SKM-1 treated with dmso at 0.1 percent for 144 hours (cell line): ENCODE measurements around the gene GSG1L.

Experiments used
- DNase-seq: peaks from one replicate; lab custom pipeline; 2025; ENCODE audit not compliant: unreplicated experiment; lab: John Stamatoyannopoulos, UW

The GSG1L gene

DNA sequence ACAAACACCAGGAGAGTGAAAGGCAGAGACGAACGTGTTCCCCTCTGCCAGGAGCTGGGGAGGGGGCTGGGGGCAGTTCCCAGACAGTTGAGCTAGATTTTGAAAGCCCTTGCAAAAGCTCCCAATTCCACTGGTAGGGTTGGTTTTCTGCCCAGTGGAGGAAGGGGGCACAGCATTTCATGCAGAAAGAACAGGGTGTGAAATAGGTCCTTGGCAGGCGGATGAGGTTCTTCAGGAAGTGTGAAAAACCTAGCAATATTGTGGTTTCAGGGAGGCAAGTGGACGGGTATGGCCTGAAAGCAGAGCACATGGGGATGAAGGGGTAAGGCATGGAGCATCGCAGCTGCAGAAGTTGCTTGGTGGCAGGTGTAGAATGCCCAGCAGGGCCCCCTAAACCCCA, 265.3 kb downstream of the GSG1L start:
- no peak for DNase-seq

DNA sequence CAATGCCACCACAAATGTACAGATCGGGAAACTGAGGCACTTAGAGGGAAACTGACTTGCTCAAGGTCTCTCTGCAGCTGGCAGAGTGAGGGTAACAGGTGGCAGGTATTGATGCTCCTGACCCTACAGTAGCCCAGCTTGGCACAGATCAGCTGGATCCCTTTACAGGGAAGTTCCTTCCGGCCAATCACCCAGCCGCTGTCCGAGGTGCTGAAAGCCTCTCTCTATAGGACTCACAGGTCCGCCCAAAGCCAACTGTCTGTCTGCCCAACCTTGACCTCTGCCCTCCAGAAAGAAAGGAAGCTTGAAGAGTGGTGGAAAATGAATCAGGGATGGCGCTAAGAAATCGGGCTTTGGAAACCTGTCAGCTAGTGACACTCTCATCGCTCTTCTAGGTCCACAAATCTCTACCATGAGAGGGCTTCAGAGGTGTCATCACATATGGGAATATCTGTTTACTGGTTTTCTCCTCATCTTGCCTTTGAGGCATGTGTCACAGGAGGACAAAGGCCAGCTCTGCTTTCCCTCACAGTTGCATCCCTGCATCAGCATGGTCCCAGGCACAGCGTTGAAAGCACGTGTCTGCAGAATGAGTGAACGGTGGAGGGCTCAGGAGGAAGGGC, 267.4 kb downstream of the GSG1L start:
- DNase-seq, result no peak

DNA sequence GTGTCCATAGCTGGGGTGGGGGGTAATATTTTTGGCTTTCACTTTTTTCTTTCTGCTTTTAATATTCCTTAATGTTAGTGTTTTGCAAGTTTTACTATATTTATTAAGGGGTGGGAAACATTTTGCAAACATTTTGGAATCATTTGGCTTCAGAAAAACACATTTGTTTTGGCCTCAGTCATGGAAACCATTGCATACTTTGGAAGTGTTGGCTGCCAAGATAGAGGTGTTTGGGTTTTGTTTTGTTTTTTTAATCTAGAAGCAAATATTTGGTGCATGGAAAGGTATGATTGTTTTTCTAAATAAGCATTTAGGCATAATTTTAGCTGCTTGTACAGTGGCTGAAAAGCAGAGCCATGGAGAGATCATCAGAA, 270.3 kb downstream of the GSG1L start:
- DNase-seq, result no peak

DNA sequence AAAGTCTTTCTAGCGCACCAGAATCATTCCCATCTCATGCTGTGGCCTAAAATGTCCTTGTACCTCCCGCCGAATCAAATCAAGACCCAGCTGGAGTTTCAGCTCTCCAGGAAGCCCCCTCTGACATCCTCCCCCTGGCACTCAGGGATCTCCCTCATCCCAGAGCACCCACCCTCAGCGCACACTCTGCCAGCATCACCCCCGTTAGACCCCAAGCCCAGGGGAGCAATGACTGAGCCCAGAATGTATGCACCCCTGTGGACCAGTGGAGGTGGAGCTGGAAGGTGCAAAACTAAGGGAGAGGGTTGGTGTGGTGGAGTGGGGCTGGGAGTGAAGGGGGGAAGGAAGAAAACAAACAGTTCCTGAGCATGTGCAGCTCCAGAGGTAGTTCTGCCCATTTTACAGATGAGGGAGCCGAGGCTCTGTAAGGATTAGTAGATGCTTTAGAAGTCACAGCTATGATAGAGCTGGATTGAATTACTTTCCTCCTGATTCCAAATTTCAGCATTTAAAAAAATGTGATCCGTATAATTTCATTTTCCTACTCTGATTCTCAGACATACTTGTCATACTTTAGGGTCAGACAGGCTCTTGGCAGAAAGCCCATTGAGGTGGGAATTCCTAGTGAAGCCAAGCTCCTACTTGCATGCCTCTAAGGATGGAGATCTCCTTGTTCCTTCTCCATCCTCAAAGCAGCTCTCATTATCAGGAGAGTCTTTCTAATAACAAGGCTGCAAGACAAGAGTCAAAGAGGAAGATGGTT, 270.8 kb downstream of the GSG1L start:
- DNase-seq, result no peak

DNA sequence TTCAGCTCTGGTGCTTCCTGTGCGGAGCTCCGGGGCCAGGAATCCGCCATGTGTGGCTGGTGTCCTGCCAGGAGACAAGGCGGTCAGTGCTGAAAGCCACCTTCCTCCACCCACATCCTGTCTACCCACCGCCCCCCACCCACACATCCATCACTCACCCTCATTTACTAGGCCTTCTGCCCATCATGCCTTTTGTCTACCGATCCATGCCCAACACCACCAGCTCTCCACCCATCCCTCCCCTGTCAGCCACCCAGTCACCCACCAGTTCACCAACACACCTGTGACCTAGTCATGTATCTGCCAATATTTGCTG, 272.2 kb downstream of the GSG1L start:
- no peak for DNase-seq

DNA sequence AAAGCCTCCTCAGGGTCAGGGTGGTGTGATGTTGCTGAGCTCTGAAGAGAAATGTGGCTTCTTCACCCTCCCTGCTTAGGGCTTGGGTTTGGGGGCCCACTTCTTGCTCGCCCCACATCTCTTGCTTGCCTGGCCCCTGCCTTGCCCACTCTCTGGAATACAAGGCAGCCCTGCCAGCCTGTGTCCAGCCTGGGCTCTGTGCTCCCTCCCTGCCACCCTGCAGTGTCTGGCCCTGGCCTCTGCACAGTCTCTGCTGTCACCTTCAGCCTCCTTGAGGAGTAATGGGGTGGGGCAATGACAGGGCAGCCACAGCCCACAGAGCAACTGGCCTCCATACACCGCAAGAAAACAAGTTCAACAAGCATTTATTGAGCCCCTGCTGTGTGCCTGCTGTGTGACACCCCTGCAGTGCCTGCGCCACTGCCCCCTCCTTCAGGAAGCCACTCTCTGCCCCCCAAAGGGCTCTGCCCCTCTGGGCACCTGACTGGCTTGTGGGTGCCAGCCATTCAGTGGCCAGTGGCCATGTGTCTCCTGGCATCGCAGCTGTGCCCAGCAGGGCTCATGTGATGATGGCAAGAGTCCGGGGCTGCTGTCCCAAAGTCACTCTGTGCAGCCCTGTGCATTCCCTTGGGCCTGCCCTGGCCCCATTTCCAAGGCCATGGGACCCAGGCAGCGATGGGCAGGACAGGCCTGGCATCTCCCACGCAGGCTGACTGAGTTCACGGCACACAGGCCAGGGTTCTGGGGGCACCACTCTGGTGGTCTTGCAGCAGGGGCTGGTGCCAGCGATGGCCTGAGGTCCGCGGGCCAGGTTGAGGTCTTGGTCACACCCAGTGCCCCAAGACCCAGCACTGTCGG, 272.7 kb downstream of the GSG1L start:
- no peak for DNase-seq

DNA sequence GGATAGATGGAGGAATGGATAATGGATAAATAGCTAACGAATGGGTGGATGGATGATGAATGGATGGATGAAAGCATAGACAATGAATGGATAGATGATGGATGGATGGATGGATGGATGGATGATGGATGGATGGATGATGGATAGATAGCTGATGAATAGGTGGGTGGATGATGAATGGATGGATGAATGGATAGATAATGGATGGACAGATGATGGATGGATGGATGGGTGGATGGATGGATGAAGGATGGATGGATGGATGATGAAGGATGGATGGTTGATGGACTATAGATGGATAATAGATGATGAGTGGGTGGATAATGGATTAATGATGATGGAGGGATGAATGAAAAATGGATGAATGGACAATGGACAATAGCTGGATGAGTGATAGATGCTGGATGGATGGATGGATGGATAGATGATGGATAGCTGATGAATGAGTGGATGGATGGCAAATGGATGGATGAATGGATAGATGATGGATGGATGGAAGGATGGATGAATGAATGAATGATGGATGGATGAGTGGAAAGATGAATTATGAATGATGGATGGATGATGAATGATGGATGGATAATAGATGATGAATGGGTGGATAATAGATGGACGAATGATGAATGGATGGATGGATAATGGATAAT, 273.8 kb downstream of the GSG1L start:
- no peak for DNase-seq

DNA sequence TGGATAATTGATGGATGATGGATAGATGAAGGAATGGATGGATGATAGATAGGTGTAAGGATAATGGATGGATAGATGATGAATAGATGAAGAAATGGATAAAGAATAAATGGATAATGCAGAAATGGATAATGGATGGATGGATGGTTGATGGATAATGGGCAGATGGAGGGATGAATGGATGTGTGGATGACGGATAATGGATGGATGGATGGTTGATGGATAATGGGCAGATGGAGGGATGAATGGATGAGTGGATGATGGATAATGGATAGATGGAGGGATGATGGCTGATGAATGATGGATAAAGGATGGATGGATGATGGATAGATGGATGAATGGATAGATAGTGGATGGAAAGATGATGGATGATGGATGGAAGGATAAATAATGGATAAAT, 274.4 kb downstream of the GSG1L start:
- DNase-seq, result no peak

DNA sequence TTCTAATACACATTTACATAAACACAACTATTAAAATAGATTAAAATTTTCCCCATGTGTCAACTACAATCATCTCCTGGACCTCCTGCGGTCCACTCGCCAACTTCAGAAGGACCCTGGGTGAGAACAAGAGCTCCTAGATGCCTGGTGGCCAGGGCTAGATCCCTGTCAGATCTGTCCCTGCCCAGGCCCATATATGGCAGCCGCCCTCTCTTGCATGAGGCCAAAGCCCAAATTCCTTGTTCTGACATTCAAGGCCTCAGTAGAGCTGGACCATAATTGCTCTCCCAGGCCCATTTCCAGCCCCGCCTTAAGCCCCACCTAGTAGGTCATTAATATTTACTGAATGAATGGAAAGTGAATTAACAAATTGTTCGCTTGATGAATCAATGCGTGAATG, 275.8 kb downstream of the GSG1L start:
- no peak for DNase-seq

DNA sequence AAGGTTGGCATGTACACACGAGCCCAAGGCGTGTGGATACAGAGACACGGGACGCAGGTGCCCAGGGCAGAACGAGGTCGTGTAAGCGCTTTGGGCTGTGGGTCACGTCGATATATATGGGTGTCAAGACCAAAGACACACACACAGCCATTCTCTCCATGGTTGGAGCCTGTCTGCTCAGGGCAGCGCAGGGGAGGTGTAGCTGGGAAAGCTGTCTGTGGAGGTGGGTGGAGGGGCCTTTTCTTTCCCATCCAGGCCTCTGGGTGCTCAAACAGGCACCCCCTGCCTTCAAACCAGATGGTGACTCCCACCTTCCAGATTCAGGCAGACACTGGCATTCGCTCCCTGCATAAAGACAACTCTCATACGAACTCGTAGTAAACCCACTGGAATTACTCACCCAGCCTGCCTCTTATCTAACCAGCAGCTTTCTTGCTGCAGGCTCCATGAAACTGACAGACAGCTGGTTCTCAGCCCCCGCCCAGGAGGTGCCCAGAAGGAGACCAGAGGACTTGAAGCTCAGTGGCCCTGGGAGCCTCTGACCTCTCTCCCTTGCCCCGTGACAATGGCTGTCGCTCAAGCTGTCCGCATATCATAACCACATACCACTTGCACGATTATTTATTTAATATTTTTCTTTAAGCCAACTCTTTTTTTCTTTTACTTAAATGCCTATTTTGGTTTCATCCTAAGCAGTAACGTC, 276.4 kb downstream of the GSG1L start:
- DNase-seq, result no peak

DNA sequence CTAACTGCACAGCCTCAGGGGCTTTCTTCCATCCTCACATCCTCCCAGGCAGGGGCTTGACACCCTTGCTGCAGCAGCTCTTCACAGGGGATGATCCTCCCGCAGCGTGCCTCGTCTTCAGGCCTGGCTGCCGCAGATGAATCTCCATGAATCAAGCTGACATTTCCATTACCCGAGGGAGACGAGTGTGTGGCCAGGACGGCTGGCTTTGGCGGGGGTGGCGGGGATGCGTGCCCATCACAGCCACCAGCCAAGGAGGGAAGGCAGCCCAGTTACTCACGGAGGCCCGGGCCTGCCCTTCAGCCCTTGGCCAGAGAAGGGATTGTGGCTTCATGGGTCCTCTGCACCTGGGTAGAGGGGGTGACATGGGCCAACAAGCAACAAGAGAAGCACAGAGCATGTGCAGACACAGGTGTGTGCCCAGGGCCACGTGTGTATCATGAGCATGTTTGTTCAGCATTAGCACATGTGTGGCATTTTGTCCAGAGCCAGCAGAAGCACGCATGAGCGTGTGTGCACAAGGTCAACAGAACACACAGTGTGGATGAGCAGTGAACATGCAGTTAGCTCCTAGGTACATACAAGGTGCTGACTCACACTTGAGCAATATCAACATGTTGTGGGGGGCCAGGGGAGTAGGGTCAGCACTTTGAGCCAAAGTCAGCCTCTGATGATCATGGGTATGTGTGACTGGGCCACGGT, 277.1 kb downstream of the GSG1L start:
- no peak for DNase-seq

DNA sequence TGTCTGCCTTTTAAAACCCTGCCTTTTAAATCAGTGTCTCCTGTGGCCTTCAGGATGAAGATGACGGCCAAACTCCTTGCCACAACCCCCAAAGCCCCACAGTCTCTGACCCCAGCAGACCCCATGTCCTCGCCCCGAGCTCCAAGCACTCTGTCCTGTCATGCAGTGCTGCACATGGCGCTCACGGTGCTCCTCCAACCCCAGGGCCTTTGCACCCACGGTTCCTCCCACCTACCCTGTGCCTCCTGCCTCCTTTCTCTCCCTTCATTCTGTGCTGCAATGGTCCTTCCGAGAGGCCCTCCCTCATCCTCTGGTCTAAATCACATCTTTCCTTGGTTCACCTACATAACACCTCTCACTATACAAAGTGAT, 278.2 kb downstream of the GSG1L start:
- no peak for DNase-seq

DNA sequence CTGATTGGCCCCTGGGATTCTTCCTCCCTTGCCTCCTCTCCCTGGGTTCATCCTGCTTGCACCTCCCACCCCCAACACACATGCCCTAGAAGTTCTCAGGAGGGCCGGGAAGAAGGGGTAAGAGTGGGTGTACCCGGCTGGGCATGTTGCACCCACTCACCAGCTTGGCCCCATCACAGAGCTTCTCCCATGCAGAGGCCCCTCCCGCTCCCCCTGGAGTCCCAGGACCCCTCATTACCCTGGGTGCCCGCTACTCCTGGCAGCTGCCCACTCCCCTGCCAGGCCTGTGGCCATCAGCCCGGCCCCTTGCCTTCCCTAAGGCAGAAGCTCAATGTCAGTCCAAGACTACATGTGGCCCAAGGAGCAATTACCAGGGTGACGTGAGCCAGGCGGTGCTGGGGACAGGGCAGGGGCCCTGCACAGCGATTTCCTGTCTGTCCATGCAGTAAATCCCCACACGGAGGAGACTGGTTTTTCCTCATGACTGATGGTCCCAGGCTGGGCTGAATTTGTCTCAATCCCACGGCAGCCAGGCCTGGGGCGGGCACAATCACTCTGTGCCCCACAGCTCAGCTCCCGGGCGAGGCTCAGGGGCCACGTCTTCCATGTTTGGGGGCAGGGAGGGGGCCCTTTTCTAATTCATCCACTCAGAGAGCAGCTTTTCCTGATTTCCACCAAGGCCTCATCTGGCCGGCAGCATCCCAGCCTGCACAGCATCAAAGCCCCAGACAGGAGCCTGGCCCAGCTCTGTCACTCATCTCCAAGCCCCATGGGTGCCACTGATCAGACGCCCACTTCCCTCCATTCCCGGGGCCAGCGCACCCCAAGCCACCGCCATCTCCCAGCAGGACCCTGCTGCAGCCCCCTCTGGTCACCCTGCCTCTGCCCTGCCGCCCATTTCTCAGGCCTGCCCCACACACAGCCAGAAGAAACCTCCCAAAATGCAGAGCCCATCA, 278.9 kb downstream of the GSG1L start:
- DNase-seq, result no peak

DNA sequence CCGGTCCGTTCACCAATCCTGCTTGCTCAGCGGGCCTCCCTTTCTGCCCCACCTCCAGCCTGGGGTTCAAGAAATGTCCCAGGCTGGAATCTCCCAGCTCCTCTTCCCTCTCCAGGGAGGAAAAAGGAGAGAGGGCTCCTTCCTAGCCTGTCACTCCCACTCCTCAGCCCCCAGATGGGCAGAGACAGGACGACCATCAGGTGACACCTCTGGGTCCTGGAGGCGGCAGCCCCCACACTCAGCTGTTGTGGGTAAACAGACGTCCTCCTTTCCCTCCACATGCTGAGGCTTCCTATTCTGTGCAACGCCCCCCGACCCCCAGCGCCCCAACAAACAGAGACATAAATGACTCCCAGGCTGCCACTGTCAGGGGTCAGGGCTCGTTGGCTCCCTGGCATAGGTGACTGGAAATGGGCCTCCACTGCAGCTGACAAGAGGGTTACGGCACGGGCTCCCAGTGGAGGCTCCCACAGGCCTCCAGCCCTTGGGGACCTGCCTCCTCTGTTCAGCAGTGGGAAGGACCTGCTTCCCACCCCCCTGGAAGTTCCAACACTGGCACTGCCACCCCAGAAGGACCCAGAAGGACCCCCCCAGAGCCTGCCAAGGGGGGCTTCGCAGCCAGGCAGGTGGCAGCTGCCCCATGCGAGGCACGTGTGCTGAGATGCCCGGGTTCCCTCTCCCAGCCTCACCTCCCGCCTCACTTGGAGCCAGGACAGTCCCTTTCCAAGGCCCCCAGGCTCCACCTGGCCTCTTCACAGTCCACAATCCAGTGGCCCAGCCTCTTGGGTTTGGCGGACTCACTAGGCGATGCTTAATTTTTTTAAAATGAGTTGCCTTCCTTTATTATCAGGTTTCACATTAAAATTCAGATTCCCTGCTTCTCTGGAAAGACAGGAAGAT, 281.3 kb downstream of the GSG1L start:
- no peak for DNase-seq

DNA sequence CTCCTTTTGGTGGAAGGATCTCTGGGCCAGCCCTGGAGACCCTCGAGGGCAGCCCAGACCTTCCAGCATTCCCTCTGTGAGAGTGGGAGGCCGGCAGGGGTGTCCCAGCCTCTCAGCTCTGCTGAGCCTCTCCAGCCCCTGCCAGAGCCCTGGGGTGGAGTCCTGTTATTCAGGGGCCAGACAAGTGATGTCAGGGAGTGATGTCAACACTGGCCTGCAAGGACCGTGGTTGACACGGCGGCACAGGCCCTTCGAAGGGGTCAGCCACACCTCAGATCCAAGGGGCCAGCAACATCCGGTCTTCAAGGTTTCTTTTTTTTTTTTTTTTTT, 282.4 kb downstream of the GSG1L start:
- DNase-seq, result no peak

DNA sequence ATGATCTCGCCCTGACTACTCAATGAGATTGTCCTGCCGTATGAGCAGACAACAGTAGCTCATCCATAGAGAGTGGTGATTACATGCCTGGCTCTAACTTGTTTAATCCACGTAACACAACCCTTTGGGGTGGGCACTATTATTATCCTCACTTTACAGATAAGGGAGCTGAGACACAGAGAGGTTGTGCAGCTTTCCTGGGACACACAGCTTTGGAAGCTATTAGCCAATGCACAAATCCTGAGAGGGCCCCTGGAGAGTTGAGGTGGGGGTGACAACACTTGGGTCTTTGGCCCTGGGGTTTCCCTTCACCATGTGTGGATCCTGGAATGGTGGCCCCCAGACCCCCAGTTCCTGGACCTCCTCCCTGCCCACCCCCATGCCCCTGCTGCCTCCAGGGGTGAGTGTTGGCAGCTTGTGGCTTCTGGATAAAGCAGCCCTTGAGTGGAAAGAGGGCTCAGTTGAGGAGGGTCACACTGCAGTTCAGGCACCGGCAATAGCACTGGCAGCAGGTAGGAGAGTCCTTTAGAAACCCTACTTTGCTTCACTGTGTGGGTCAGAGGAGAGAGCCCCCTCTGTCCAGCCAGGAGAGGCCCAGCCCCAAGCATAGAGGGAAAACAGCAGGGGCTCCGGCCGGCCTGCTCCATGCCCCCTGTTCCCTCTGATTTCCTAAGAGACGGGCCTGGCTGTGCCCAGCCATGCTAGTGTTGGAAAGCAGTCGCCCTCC, 282.9 kb downstream of the GSG1L start:
- no peak for DNase-seq

DNA sequence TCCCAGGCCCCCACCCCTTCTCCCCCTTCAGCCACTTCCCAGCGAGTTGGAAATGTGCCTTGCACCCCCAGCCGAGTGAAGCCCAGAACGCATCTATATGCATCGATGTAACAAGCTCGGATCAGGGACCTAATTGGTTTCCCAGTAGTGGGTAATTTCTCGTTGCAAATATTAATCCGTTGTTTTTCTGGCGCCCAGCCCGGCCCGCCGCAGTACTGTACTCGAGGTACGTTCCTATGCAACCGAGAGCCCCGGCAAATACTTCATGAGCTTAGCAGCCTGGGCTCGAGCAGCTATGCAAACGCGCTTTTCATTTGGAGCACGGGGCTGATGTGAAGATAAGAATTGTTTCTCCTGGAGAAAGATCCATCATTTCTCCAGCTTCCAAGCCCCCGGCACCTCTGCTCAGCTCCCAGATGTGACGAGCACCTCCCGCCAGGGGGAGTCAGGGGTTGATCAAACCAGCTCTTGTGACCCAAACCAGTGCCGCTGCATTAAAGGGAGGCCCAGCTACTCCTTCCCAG, 283.8 kb downstream of the GSG1L start:
- no peak for DNase-seq
